Measurements from ENCODE around the gene DLGAP4.

The DLGAP4 gene

DNA sequence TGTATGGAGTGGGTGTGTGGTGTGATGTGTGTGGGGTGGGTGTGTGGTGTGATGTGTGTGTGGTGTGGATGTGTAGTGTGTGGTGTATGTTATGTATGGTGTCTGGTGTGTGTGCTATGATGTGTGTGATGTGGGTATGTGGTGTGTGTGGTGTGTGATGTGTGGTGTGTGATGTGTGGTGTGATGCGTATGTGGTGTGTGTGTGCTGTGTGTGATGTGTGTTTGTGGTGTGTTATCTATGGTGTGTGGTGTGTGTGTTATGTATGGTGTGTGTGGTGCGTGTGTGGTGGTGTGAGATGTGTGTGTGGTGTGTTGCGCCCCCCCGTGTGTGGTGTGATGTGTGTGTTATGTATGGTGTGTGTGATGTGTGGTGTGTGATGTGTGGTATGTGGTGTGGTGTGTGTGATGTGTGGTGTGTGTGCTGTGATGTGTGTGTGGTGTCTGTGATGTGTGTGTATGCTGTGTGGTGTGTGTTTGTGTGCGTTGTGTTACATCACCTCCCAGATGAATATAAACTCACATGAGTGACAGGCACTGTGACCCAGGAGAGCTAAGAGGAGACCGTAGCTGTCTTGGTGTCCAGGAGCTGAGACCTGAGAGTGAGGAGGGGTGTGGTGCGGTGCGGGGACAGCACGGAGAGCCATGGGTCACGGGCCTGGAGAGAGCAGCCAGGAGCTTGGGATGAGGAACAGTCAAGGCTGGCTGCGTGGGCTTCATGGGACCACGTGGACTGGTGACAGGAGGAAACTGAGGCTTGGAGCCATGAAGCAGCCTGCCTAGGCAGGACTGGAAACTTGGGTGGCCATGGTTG lies 8.8 kb downstream of the DLGAP4 start:
- Histone ChIP-seq H3K9me2 (replicated peaks; ENCODE audit: control insufficient read depth, low read length) (no peaks in the 10 kb centered on the region), H3K79me2 (ENCODE audit: control insufficient read depth, low read length) (no peaks in the 10 kb centered on the region), H3K4me1 (ENCODE audit: control insufficient read depth, low read length) (no peaks in the 10 kb centered on the region), H3F3A (ENCODE audit: control insufficient read depth, insufficient read depth) (no peaks in the 10 kb centered on the region), H3K36me3 (ENCODE audit: control insufficient read depth, low read length) (no peaks in the 10 kb centered on the region), H3K4me3 (ENCODE audit: low read length) (no peak overlapping the region), H3K9me3 (ENCODE audit: control insufficient read depth, insufficient read depth, low read length) (no peaks in the 10 kb centered on the region), H3K27me3 (ENCODE audit: control insufficient read depth, low read length) (no peaks in the 10 kb centered on the region), H3K27ac (ENCODE audit: low read depth, low read length) (no peak overlapping the region), H3K4me2 (ENCODE audit: low read length) (no peak overlapping the region), H4K20me1 (ENCODE audit: control insufficient read depth, insufficient read depth, low read depth, low read length) (no peaks in the 10 kb centered on the region)
- TF ChIP-seq, protein P1, sequence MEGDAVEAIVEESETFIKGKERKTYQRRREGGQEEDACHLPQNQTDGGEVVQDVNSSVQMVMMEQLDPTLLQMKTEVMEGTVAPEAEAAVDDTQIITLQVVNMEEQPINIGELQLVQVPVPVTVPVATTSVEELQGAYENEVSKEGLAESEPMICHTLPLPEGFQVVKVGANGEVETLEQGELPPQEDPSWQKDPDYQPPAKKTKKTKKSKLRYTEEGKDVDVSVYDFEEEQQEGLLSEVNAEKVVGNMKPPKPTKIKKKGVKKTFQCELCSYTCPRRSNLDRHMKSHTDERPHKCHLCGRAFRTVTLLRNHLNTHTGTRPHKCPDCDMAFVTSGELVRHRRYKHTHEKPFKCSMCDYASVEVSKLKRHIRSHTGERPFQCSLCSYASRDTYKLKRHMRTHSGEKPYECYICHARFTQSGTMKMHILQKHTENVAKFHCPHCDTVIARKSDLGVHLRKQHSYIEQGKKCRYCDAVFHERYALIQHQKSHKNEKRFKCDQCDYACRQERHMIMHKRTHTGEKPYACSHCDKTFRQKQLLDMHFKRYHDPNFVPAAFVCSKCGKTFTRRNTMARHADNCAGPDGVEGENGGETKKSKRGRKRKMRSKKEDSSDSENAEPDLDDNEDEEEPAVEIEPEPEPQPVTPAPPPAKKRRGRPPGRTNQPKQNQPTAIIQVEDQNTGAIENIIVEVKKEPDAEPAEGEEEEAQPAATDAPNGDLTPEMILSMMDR (IDR thresholded peaks at IDR 0.05; ENCODE audit: low read depth, low read length, poor library complexity, severe bottlenecking) = no peak
- TF ChIP-seq EZH2phosphoT487 (IDR thresholded peaks at IDR 0.05; ENCODE audit: borderline replicate concordance, low read length) = no peak

DNA sequence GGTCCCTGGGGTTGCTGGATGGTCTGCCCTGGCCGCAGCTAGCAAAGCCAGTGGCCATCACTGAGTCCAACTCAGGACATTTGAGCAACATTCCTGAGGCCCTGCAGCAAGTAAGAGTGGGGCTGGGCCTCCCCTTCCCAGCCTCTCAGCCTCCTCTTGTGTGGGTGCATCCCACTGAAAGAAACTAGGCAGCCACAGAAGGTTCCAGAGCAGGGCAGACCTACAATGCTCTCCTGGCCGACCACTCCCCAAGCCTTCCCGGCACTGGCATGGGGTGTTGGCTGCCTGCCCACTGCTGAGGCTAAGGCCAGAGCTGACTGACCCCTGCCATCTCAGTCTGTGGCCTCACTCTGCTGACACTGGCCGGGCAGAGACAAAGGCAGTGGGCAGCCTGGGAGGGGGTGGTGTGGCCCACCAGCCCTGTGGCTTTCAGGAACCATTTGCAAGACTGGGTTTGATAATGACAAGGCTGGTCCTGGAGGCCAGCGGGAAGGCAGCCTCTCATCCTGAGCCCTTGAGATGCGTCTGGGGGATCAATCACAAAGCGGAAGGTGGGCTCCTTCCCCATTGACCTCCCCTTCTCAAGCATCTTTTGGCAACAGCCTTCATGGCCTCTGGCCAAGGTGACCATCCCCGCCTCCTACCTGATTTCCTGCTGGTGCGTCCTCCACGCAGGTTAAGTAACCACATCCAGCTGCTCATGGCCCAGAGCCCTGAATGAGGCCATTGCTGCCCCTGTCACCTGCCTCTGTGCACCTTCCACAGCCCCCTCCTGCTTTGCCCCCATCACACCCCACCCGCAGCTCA lies 9.6 kb downstream of the DLGAP4 start:
- no peak overlapping the region for H3K4me3 ChIP-seq (ENCODE audit: low read length)
- no peaks in the 10 kb centered on the region for H3K9me2 ChIP-seq (replicated peaks; ENCODE audit: control insufficient read depth, low read length)
- no peaks in the 10 kb centered on the region for H3K79me2 ChIP-seq (ENCODE audit: control insufficient read depth, low read length)
- H3K4me2 ChIP-seq (ENCODE audit: low read length) = no peak overlapping the region
- no peak for TF ChIP-seq EZH2phosphoT487 (IDR thresholded peaks at IDR 0.05; ENCODE audit: borderline replicate concordance, low read length)
- TF ChIP-seq, protein P1 (IDR thresholded peaks at IDR 0.05; ENCODE audit: low read depth, low read length, poor library complexity, severe bottlenecking) = no peak
- no peaks in the 10 kb centered on the region for H3K9me3 ChIP-seq (ENCODE audit: control insufficient read depth, insufficient read depth, low read length)
- no peak overlapping the region for H3K27ac ChIP-seq (ENCODE audit: low read depth, low read length)
- no peaks in the 10 kb centered on the region for H4K20me1 ChIP-seq (ENCODE audit: control insufficient read depth, insufficient read depth, low read depth, low read length)
- no peaks in the 10 kb centered on the region for H3F3A ChIP-seq (ENCODE audit: control insufficient read depth, insufficient read depth)
- H3K4me1 ChIP-seq (ENCODE audit: control insufficient read depth, low read length) = no peaks in the 10 kb centered on the region
- H3K36me3 ChIP-seq (ENCODE audit: control insufficient read depth, low read length) = no peaks in the 10 kb centered on the region
- no peaks in the 10 kb centered on the region for H3K27me3 ChIP-seq (ENCODE audit: control insufficient read depth, low read length)

DNA sequence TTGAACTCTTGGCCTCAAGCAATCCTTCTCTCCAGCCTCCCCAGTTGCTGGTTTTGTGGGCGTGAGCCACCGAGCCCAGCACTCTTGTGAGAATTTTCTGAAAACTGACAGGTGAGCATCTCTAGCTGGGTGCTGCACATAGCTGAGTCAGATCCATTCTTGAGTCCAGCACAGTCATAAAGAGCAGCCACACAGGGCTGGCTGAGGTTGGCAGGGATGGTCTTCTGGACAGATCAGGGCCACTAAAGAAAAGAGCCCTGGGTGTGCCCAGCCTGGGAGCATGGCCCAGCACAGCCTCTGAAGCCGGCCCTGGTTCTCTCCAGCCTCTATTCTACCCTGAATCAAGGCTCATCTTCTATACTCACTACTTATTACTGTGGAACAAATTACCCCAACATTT lies 11.5 kb downstream of the DLGAP4 start:
- Histone ChIP-seq H3K9me2 (replicated peaks; ENCODE audit: control insufficient read depth, low read length) (no peaks in the 10 kb centered on the region), H3K27ac (ENCODE audit: low read depth, low read length) (no peak overlapping the region), H3K4me3 (ENCODE audit: low read length) (no peak overlapping the region), H3K9me3 (ENCODE audit: control insufficient read depth, insufficient read depth, low read length) (no peaks in the 10 kb centered on the region), H3K79me2 (ENCODE audit: control insufficient read depth, low read length) (no peaks in the 10 kb centered on the region), H3K4me2 (ENCODE audit: low read length) (no peak overlapping the region), H3K36me3 (ENCODE audit: control insufficient read depth, low read length) (no peaks in the 10 kb centered on the region), H3F3A (ENCODE audit: control insufficient read depth, insufficient read depth) (no peaks in the 10 kb centered on the region), H3K27me3 (ENCODE audit: control insufficient read depth, low read length) (no peaks in the 10 kb centered on the region), H3K4me1 (ENCODE audit: control insufficient read depth, low read length) (no peaks in the 10 kb centered on the region), H4K20me1 (ENCODE audit: control insufficient read depth, insufficient read depth, low read depth, low read length) (no peaks in the 10 kb centered on the region)
- no peak for TF ChIP-seq EZH2phosphoT487 (IDR thresholded peaks at IDR 0.05; ENCODE audit: borderline replicate concordance, low read length)
- TF ChIP-seq, protein P1 (IDR thresholded peaks at IDR 0.05; ENCODE audit: low read depth, low read length, poor library complexity, severe bottlenecking) = no peak

Measured in DOHH2 (cell line).